ENCODE results near the gene KNG1.

Gene KNG1

GRCh38 chr3:186783731-186784515 is 66.8 kb downstream of the KNG1 start:
- peak overlapping the region; percentile 100 for H3K4me3 ChIP-seq (ENCODE audit: low read depth, low read length)
- DNase-seq (ENCODE audit: low read depth), result no peak
- in situ Hi-C loops (cut with HindIII; ENCODE audit: low sequenced_read_pairs), result no loop called here
- TF ChIP-seq, protein P1, sequence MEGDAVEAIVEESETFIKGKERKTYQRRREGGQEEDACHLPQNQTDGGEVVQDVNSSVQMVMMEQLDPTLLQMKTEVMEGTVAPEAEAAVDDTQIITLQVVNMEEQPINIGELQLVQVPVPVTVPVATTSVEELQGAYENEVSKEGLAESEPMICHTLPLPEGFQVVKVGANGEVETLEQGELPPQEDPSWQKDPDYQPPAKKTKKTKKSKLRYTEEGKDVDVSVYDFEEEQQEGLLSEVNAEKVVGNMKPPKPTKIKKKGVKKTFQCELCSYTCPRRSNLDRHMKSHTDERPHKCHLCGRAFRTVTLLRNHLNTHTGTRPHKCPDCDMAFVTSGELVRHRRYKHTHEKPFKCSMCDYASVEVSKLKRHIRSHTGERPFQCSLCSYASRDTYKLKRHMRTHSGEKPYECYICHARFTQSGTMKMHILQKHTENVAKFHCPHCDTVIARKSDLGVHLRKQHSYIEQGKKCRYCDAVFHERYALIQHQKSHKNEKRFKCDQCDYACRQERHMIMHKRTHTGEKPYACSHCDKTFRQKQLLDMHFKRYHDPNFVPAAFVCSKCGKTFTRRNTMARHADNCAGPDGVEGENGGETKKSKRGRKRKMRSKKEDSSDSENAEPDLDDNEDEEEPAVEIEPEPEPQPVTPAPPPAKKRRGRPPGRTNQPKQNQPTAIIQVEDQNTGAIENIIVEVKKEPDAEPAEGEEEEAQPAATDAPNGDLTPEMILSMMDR (IDR thresholded peaks at IDR 0.05; ENCODE audit: low read depth, low read length, missing control alignments), result no peak

DNA sequence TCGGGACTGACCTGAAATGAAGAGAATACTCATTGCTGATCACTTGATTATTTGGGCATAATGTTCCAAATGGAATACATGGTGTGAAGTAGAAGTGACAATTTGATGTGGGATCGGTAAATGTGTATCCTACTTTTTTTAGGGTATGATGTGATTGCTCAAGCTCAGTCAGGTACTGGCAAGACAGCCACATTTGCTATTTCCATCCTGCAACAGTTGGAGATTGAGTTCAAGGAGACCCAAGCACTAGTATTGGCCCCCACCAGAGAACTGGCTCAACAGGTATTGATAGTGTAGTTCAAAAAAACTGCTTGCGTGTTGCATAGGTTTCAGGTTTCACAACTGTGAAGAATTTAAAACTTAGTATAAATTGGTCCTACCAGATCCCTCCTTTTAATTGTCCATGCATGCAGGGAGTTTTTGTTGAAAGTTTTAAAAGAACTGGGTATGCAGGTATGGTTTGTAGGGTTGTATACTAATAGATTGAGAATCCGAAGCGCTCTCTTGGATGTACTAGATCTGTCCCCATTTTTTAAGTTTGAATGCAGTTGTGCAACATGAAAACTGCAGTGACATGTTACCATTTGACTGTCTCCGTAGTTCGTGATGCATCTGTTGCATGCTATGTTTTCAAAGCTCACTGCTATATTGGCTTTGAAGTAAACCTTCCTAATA is 67.8 kb downstream of the KNG1 start:
- in situ Hi-C loops (cut with HindIII; ENCODE audit: low sequenced_read_pairs), result no loop called here
- TF ChIP-seq, protein P1 (IDR thresholded peaks at IDR 0.05; ENCODE audit: low read depth, low read length, missing control alignments), result no peak
- DNase-seq (ENCODE audit: low read depth), result no peak
- H3K4me3 ChIP-seq (ENCODE audit: low read depth, low read length), result peak overlapping the region; percentile 100

DNA sequence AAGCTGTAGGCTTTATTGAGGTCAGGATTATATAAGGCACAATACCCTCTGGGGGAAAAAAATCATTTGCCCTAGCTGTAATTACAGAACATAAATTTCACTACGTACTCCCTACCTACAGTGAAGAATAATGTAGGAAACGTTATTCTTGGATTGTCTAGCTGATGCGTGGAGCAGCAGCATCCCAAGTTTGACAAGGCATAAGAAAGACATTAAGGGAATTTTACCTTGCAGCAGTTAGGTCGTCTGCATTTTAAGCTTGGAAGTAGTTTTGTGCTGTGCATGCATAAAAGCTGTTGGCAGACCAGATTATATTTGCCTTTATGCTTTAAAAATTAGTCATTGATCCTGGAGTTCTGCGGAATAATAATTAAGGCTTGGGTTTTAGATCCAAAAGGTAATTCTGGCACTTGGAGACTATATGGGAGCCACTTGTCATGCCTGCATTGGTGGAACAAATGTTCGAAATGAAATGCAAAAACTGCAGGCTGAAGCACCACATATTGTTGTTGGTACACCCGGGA is 68.4 kb downstream of the KNG1 start:
- H3K4me3 ChIP-seq (ENCODE audit: low read depth, low read length), result peak overlapping the region; percentile 100
- in situ Hi-C loops (cut with HindIII; ENCODE audit: low sequenced_read_pairs), result no loop called here
- TF ChIP-seq, protein P1 (IDR thresholded peaks at IDR 0.05; ENCODE audit: low read depth, low read length, missing control alignments), result no peak
- DNase-seq (ENCODE audit: low read depth), result no peak

DNA sequence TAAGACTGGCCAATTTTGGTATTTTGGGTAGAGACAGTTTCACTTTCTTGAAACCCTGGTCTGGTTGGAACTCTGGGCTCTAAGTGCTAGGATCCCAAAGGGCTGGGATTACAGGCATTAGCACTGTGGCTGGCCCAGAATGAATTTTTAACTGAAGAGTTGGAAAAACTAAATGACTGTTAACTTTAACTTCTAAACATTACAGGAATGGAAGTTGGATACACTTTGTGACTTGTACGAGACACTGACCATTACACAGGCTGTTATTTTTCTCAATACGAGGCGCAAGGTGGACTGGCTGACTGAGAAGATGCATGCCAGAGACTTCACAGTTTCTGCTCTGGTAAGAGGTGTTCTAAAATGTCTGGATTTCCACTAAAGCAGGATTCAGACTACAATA is 69.8 kb downstream of the KNG1 start:
- TF ChIP-seq, protein P1 (IDR thresholded peaks at IDR 0.05; ENCODE audit: low read depth, low read length, missing control alignments), result no peak
- in situ Hi-C loops (cut with HindIII; ENCODE audit: low sequenced_read_pairs), result no loop called here
- H3K4me3 ChIP-seq (ENCODE audit: low read depth, low read length), result peak overlapping the region; percentile 100
- no peak for DNase-seq (ENCODE audit: low read depth)

DNA sequence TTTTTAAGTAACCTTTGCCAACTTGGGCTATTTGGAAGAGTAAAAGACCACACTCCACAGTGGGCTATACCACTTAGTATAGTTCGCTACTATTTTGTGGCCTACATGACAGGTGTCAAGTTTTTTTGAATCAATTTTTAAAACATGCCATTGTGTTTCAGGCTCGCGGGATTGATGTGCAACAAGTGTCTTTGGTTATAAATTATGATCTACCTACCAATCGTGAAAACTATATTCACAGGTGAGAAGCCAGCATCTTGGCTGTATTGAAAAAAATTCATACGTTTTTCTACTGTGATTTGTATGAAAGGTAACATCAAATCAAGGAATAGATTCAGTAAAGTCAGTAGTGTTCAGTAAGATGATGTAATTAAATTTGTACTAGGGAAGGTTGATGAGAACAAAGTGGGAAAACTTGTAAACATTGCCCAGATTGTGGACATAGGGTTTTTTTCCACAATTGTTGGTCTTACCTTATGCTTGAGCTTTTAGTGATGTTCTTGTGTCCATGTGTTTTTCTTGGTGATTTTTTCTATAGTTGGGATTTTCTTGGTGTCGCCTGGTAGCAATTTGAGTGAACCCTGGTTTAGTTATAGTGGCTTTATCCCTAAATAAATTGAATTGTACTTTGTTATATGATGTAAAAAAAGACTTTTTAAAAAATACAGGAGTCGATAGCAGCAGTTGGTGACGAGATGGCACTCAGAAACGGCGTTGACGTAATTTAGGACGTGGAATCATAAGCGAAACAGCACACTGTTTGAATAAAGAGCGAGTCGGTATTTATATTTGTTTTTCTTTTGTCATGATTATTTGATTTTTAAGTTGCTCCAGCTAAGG is 70.7 kb downstream of the KNG1 start:
- TF ChIP-seq, protein P1 (IDR thresholded peaks at IDR 0.05; ENCODE audit: low read depth, low read length, missing control alignments), result no peak
- peak overlapping the region; percentile 100 for H3K4me3 ChIP-seq (ENCODE audit: low read depth, low read length)
- no peak for DNase-seq (ENCODE audit: low read depth)
- in situ Hi-C loops (cut with HindIII; ENCODE audit: low sequenced_read_pairs), result no loop called here
